Measurements from ENCODE around the gene HINFP.

GRCh38 chr11:119181677-119182412 is 60.5 kb downstream of the HINFP start:
- TF ChIP-seq POLR2AphosphoS5 (IDR thresholded peaks at IDR 0.05; ENCODE audit: low read depth, low read length) (no peak), POLR2A (IDR thresholded peaks at IDR 0.05; ENCODE audit: borderline replicate concordance, extremely low read depth, insufficient read depth, insufficient read length) (no peak), ATF3 (IDR thresholded peaks at IDR 0.05) (no peak), SP1 (IDR thresholded peaks at IDR 0.05; ENCODE audit: low read depth) (no peak), CTCF (IDR thresholded peaks at IDR 0.05 in 2 of 3, conservative IDR thresholded peaks at IDR 0.05 in 1 of 3; ENCODE audit: borderline replicate concordance in 1 of 3, insufficient read depth in 1 of 3, low read depth in 2 of 3, low read length in 2 of 3) (no peak), YY1 (IDR thresholded peaks at IDR 0.05; ENCODE audit: extremely low read depth, insufficient replicate concordance, low read depth, low read length) (no peak), EGR1 (IDR thresholded peaks at IDR 0.05; ENCODE audit: low read depth) (no peak), ZFX (IDR thresholded peaks at IDR 0.05) (no peak), CEBPB (IDR thresholded peaks at IDR 0.05; ENCODE audit: low read depth) (no peak)

All from HCT116 (cell line).